Mesenchymal stem cell (in vitro differentiated cells and primary cell): ENCODE results near the gene MASP2.
"Not testable (repeated sequence)": the region's sequence is repeated elsewhere in the genome, so short reads cannot be mapped to it uniquely, and the experiment has no call there.

Experiments used
- DNase-seq: peaks from one replicate; pipeline ENCODE4 v3.0.0-alpha.2; 2013
- H2AFZ ChIP-seq: one replicate; pipeline ENCODE4 v1.6.1; 2013; ENCODE audit warnings: low read depth, mild to moderate bottlenecking, control low read depth, inconsistent platforms, low read length, moderate library complexity
- H2AK5ac ChIP-seq: 2 replicates; pipeline ENCODE4 v1.6.1; 2013; ENCODE audit warnings: low read length, moderate library complexity, mild to moderate bottlenecking, inconsistent platforms; ENCODE audit not compliant: severe bottlenecking
- H2BK120ac ChIP-seq: one replicate; pipeline ENCODE4 v1.6.1; 2013; ENCODE audit warnings: low read depth, mild to moderate bottlenecking, inconsistent platforms, low read length, moderate library complexity
- H2BK12ac ChIP-seq, 2 experiments: one replicate each; pipeline ENCODE4 v1.6.1; 2013; ENCODE audit warnings: inconsistent platforms in 2 of 2, low read length in 2 of 2, mild to moderate bottlenecking in 2 of 2, moderate library complexity in 2 of 2, control low read depth in 1 of 2
- H2BK15ac ChIP-seq: one replicate; pipeline ENCODE4 v1.6.1; 2013; ENCODE audit warnings: mild to moderate bottlenecking, low read depth, inconsistent platforms; ENCODE audit not compliant: poor library complexity, severe bottlenecking
- H2BK5ac ChIP-seq: 2 replicates; pipeline ENCODE4 v1.6.1; 2013; ENCODE audit warnings: low read depth, mild to moderate bottlenecking, low read length, control low read depth, inconsistent platforms; ENCODE audit not compliant: poor library complexity, severe bottlenecking
- H3K14ac ChIP-seq, 2 experiments: one replicate each; pipeline ENCODE4 v1.6.1; 2013; ENCODE audit warnings: inconsistent platforms in 2 of 2, low read length in 2 of 2, control low read depth in 1 of 2, mild to moderate bottlenecking in 1 of 2, moderate library complexity in 1 of 2
- H3K18ac ChIP-seq, 2 experiments: one replicate each; pipeline ENCODE4 v1.6.1; 2013; ENCODE audit warnings: inconsistent platforms in 2 of 2, low read length in 2 of 2, control low read depth in 1 of 2, low read depth in 1 of 2, mild to moderate bottlenecking in 1 of 2
- H3K23ac ChIP-seq, 2 experiments: one replicate each; pipeline ENCODE4 v1.6.1; 2013; ENCODE audit warnings: inconsistent platforms in 2 of 2, low read length in 2 of 2, mild to moderate bottlenecking in 2 of 2, moderate library complexity in 2 of 2, control low read depth in 1 of 2
- H3K27ac ChIP-seq: 2 replicates; pipeline ENCODE4 v1.5.1; 2013; ENCODE audit warnings: mild to moderate bottlenecking, moderate library complexity, low read length, control low read depth, inconsistent platforms; ENCODE audit not compliant: poor library complexity, severe bottlenecking
- H3K27me3 ChIP-seq, 2 experiments: 2 replicates each; pipeline versions ENCODE4 v1.6.1 to v1.7.0; 2013; ENCODE audit warnings: low read length in 2 of 2, mild to moderate bottlenecking in 2 of 2, moderate library complexity in 2 of 2, control low read depth in 1 of 2, inconsistent platforms in 1 of 2; ENCODE audit not compliant: control insufficient read depth in 1 of 2, insufficient read depth in 1 of 2
- H3K36me3 ChIP-seq, 2 experiments: 2 replicates each; pipeline versions ENCODE4 v1.6.1 to v1.7.0; 2013; ENCODE audit warnings: low read length in 2 of 2, control low read depth in 1 of 2, inconsistent platforms in 1 of 2, low read depth in 1 of 2, mild to moderate bottlenecking in 1 of 2; ENCODE audit not compliant: insufficient read depth in 2 of 2, control insufficient read depth in 1 of 2
- H3K4ac ChIP-seq, 2 experiments: one replicate each; pipeline ENCODE4 v1.6.1; 2013; ENCODE audit warnings: inconsistent platforms in 2 of 2, low read length in 2 of 2, mild to moderate bottlenecking in 2 of 2, moderate library complexity in 2 of 2, control low read depth in 1 of 2, low read depth in 1 of 2
- H3K4me1 ChIP-seq: 2 replicates; pipeline ENCODE4 v1.6.1; 2013; ENCODE audit warnings: low read depth, low read length, control low read depth; ENCODE audit not compliant: control insufficient read depth, insufficient read depth
- H3K4me2 ChIP-seq: 2 replicates; pipeline ENCODE4 v1.6.1; 2013; ENCODE audit warnings: low read length, mild to moderate bottlenecking, inconsistent platforms; ENCODE audit not compliant: poor library complexity, severe bottlenecking
- H3K4me3 ChIP-seq, 2 experiments: 2 replicates each; pipeline versions ENCODE4 v1.5.1 to v1.7.0; 2013; ENCODE audit warnings: low read length in 2 of 2, mild to moderate bottlenecking in 2 of 2, control low read depth in 1 of 2, low read depth in 1 of 2; ENCODE audit not compliant: insufficient read depth in 1 of 2
- H3K79me1 ChIP-seq: replicated peaks from 2 replicates; pipeline ENCODE4 v1.6.1; 2013; ENCODE audit warnings: mild to moderate bottlenecking, control low read depth, low read length, inconsistent platforms; ENCODE audit not compliant: poor library complexity, severe bottlenecking
- H3K9ac ChIP-seq: 2 replicates; pipeline ENCODE4 v1.7.0; 2013; ENCODE audit warnings: mild to moderate bottlenecking, low read length, moderate library complexity
- H3K9me3 ChIP-seq: 2 replicates; pipeline ENCODE4 v1.7.0; 2013; ENCODE audit warnings: mild to moderate bottlenecking, low read length; ENCODE audit not compliant: control insufficient read depth
- H4K8ac ChIP-seq: one replicate; pipeline ENCODE4 v1.6.1; 2013; ENCODE audit warnings: inconsistent platforms, mild to moderate bottlenecking, low read length, moderate library complexity
- H4K91ac ChIP-seq: one replicate; pipeline ENCODE4 v1.6.1; 2013; ENCODE audit warnings: mild to moderate bottlenecking, low read length, inconsistent platforms
- WGBS: methylation state at CpG from one replicate; pipeline ENCODE4 v1.1.7; 2013; ENCODE audit warnings: mixed read lengths; 5-methylcytosine and 5-hydroxymethylcytosine counted together

Gene MASP2

DNA sequence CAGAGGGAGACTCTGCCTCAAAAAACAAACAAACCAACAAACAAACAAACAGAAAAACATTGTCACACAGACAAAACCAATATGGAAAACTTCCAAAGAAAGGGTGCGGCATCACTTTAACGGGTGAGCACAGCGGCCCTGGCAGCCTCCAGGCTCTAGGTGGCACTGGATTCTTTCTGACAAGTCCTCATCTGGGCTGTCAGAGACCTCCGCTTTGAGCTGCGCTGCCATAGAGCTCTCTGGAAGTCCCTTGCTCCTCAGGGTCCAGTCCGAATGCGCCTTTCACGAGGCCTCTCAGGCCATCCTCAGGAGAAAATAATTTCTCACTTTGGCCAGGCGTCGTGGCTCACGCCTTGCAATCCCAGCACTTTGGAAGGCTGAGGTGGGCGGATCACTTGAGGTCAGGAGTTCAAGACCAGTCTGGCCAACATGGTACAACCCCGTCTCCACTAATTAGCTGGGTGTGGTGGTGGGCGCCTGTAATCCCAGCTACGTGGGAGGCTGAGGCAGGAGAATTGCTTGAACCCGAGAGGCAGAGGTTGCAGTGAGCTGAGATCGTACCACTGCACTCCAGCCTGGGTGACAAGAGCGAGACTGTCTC, 17.0 kb upstream of the MASP2 start:
- H2BK5ac ChIP-seq, result not testable (repeated sequence)
- WGBS, result 96% methylated on average over 18 of the region's 18 CpGs
- peaks cover 48 to 59% of the 10 kb centered on the region in 2 experiments for H3K36me3 ChIP-seq

DNA sequence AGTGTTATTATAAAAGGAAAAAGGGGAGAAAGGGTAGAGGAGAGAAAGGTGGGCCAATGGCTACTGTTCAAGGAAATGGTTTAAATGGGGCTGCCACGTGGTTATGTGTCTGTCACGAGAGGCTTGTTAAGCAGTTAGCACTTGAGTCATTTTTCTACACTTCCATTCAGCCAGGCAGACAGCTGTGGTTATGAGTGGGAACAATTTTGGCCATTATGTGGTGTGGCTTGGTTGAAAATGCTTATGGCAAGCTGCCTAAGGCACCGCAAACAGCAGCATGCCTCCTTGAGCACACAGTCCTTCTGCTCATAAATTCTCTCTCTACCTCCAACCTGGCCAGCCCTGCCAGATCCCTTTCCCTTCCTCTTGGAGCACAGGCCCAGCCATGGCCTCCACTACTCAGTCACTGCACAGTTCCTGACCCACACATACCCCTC, 15.9 kb upstream of the MASP2 start:
- Histone ChIP-seq H3K9me3 (no peaks in the 10 kb centered on the region), H4K8ac (no peak overlapping the region), H3K4me2 (no peak overlapping the region), H2AK5ac (no peak overlapping the region), H4K91ac (no peak overlapping the region), H3K9ac (no peak overlapping the region), H2BK12ac (no peak overlapping the region), H2BK120ac (no peak overlapping the region), H2BK5ac (no peak overlapping the region), H2BK15ac (no peak overlapping the region), H3K27me3 (no peaks in the 10 kb centered on the region), H3K4me3 (no peak overlapping the region), H3K23ac (no peak overlapping the region), H3K36me3 (peaks cover 39 to 55% of the 10 kb centered on the region in 2 experiments), H3K14ac (no peak overlapping the region), H3K4ac (no peak overlapping the region), H3K4me1 (peaks cover 13% of the 10 kb centered on the region), H3K27ac (no peak overlapping the region), H3K79me1 (peaks cover 30% of the 10 kb centered on the region), H2AFZ (no peak overlapping the region), H3K18ac (no peak overlapping the region)
- no peak for DNase-seq
- WGBS, result 94% methylated on average over 3 of the region's 3 CpGs

More for the DNA sequence above, 17.0 kb upstream of the MASP2 start:
- H2BK15ac ChIP-seq, H2AK5ac ChIP-seq, H3K18ac ChIP-seq, H3K4me1 ChIP-seq, H3K23ac ChIP-seq, H4K8ac ChIP-seq, H2BK120ac ChIP-seq, H2BK12ac ChIP-seq, H3K4me3 ChIP-seq, H3K27ac ChIP-seq, H2AFZ ChIP-seq, H3K4me2 ChIP-seq, H3K9ac ChIP-seq, H3K9me3 ChIP-seq, H3K27me3 ChIP-seq, H3K14ac ChIP-seq, H3K4ac ChIP-seq, DNase-seq: not testable (repeated sequence)
- peaks cover 30% of the 10 kb centered on the region for H3K79me1 ChIP-seq
- peak overlapping the region; percentile 12 for H4K91ac ChIP-seq

DNA sequence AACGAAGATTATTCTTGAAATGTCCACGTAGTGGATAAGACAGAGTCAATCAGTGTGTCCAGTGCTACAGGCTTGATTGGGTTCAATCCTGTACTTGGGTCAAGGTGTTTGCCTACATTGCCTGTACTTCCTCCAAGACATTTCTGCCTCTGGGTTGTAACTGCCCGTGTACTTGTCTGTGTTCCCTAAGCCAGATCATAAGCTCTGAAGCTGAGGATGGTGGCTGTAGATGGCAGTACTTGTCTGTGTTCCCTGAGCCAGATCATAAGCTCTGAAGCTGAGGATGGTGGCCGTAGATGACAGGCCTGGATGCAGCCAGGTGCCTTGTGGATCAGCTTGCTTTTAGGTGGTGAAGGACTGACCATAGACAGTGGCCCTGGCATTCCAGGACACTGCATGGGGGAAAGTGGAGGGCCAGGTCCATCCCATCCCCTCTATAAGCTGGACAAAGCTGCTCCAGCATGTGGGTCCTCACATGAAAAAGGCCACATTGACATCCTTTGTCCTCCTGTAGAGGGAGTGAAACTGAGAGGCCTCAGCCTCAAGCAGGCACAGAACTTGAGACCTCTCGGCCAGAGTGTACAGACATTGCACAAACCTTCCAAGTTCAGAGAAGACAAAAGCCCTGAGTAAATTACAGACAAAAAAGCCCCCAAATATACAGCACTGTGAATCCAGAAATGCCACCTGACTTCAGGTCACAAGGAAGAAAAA, 14.8 kb upstream of the MASP2 start:
- H3K4ac ChIP-seq, result no peak overlapping the region
- H2AFZ ChIP-seq, result no peak overlapping the region
- peaks cover 41 to 57% of the 10 kb centered on the region in 2 experiments for H3K36me3 ChIP-seq
- no peak overlapping the region for H2BK120ac ChIP-seq
- no peak overlapping the region for H3K27ac ChIP-seq
- H2AK5ac ChIP-seq, result no peak overlapping the region
- H3K23ac ChIP-seq, result no peak overlapping the region
- DNase-seq, result no peak
- H4K91ac ChIP-seq, result no peak overlapping the region
- no peak overlapping the region for H2BK12ac ChIP-seq
- no peak overlapping the region for H2BK5ac ChIP-seq
- no peaks in the 10 kb centered on the region for H3K9me3 ChIP-seq
- H3K4me3 ChIP-seq, result peak overlapping the region in 1 of 2 experiments; percentile 40
- H4K8ac ChIP-seq, result no peak overlapping the region
- H3K79me1 ChIP-seq, result peaks cover 32% of the 10 kb centered on the region
- WGBS, result 91% methylated on average over 5 of the region's 5 CpGs
- H3K4me1 ChIP-seq, result peaks cover 14% of the 10 kb centered on the region
- H3K27me3 ChIP-seq, result no peaks in the 10 kb centered on the region
- no peak overlapping the region for H2BK15ac ChIP-seq
- H3K14ac ChIP-seq, result no peak overlapping the region
- H3K4me2 ChIP-seq, result no peak overlapping the region
- peak overlapping the region; percentile 90 for H3K9ac ChIP-seq
- H3K18ac ChIP-seq, result no peak overlapping the region
